ENCODE results near the gene DNM3.
A peak's percentile ranks its signal among the peaks of the same experiment; 100 is the strongest.
"Not testable (repeated sequence)": the region's sequence is repeated elsewhere in the genome, so short reads cannot be mapped to it uniquely, and the experiment has no call there.

Gene DNM3

DNA sequence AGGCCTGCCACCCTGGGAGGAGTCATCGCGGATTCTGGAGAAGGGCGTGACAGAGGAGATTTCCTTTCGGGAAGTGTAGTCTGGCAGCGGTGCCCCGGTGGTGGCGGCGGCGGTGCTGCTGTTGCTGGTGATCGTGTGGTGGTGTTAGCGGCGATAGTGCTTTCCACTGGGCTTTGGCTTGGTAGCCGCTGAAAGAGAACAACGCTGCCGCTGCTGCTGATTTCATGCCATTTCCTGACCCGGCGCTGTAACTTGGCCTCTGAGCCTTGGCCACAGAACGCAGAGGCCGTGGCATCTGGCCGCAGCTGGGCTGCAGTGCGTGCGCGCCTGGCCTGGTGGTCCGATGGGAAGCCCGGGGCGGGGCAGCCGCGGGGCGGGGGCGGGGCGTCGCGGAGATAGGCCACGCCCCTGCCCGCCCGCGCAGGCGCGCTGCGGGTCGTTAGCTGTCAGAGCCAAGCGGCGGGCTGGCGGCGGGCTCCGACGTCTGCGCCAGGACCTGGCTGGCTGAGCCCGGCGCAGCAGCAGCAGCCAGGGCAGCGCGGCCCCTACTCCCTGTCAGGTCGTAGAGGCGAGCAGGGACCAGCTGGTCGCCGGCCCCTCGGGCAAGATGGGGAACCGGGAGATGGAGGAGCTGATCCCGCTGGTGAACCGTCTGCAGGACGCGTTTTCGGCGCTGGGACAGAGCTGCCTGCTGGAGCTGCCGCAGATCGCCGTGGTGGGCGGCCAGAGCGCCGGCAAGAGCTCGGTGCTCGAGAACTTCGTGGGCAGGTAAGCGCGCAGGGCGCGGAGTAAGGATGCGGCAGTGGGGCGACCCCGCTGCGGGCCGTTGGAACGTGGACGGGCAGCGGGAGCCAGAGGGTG lies at the start of gene DNM3:
DNM3 (plus strand) TSS at position 449 of the 861 bp plus-strand sequence; CDS start at position 608, 159 bp downstream.
- DNase-seq, result peak; percentile 69

- DNase-seq, result no peak
Observed at GRCh38 chr1:171792656-171793369, 48.5 kb upstream of the DNM3 start.

- DNase-seq, result no peak
Observed at GRCh38 chr1:171793636-171794035, 47.7 kb upstream of the DNM3 start.

DNA sequence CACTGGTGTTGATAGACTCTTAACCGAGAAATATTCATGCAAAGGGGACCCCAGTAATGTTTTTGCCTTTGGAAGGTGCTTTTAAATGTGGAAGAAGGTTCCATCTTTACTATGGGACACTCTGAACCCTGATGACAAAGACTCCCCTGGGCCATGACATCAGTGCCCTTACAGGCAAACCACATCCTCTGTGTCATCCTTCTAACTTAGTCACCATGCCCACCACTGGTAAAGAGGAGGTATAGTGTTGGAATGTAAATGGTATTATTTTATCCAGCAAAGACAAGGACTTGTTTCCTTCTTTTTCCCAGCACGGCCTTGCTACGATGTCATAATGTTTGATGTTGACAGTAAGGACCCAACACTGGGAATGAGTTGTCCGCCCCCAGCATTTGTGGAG lies 47.2 kb upstream of the DNM3 start:
- DNase-seq, result peak; percentile 43

DNA sequence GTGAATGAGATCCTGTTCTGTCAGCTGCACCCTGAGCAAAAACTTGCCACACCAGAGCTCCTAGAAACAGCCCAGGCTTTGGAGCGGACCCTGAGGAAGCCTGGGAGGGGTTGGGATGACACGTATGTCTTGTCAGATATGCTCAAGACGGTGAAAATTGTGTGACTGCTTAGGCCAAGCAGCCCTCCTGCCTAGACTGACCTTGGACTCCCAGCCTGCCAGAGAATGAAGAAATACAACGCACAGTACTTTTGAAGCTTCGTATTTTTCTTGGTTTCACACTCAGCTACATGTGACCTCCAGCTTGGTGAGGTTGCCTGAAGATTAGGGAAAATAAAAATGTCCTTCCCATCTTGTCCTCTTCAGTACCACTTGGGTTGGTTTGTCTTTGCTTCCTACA lies 44.7 kb upstream of the DNM3 start:
- no peak for DNase-seq

GRCh38 chr1:171798311-171798710 lies 43.0 kb upstream of the DNM3 start:
- DNase-seq, result no peak

DNA sequence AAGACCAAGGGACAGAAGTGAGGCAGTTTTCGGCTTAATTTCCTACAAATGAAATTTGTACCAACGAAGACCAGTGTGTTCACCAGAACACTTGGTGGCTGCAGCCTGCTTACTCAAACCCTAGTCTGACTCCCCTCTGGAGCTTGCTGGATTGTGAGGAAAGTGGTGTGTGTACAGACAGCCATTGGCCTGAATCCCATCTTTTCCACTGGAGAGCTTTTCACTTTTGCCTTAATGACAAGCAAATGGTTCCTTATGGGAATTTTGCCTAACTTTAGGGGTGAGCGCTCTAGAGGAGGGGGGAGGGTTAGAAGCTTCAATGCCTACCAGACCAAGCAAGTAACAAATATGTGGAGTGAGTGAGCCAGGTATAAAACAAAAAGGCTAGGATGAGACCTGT lies 42.5 kb upstream of the DNM3 start:
- no peak for DNase-seq

GRCh38 chr1:171799166-171799565 lies 42.1 kb upstream of the DNM3 start:
- DNase-seq, result no peak

DNA sequence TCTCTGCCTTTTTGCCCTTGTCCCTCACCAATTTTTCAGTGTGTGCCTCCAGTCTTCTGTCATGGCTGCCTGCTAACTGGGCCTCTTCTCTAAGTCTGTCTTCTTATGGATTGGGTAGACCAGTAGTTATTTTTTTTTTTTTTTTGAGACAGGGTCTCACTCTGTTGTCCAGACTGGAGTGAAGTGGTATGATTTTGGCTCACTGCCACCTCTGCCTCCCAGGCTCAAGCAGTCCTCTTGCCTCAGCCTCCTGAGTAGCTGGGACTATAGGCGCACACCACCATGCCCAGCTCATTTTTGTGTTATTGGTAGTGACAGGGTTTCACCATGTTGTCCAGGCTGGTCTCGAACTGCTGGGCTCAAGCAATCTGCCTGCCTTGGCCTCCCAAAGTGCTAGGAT lies 41.6 kb upstream of the DNM3 start:
- not testable (repeated sequence) for DNase-seq

DNA sequence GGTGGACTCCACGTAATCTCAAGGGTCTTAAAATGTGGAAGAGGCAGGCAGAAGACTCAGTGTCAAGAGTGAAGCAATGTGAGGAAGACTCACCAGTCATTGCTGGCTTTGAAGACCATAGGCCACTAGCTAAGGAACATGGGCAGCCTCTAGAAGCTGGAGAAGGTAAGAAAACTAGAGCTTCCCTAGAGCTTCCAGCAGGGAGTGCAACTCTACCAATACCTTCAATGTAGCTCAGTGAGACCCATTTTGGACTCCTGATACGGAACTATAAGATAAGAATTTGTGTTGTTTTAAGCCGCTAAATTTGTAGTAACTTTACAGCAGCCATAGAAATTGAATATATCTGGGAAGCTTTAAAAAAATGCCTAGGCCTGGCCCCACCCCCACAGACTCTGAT lies 41.0 kb upstream of the DNM3 start:
- DNase-seq, result no peak

DNA sequence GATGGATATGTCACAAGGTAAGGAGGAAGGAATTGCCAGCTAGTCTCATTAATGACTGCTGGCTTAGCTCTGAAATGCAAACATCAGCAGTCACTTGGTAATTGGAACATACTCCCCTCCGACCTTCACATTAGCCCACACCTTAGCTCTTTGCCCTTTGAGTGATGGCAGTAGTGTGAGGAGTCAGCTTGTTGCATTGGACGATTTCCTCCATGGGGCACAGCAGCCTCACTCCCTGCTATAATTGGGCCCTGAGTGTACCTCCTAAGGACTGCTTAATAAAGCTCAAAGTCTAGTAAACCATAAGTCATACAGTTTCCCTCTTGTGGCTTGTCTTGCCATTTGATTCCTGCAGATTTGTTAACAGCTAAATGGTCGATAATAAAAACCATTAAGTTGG lies 40.4 kb upstream of the DNM3 start:
- DNase-seq, result no peak

- DNase-seq, result no peak
Observed at GRCh38 chr1:171801487-171801891, 39.8 kb upstream of the DNM3 start.

GRCh38 chr1:171802207-171802606 lies 39.1 kb upstream of the DNM3 start:
- DNase-seq, result no peak

DNA sequence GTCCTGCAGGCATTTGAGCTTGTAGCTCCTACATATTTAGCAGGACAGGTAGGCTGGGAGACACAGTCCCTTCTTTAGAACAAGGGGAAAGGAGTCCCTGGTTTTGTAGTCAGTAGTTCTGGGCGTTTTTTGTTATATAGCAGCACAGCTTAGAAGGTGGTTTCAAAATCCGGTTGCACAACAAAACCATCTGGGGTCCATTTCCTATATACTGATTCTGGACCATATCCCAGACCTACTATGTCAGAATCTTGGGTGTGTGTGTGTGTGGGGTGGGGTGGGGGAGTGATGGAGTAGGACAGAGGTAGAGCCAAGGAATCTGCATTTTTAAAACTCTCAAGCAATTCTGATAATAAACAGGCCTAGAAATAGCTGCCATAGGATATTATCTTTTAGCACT lies 38.3 kb upstream of the DNM3 start:
- no peak for DNase-seq

DNA sequence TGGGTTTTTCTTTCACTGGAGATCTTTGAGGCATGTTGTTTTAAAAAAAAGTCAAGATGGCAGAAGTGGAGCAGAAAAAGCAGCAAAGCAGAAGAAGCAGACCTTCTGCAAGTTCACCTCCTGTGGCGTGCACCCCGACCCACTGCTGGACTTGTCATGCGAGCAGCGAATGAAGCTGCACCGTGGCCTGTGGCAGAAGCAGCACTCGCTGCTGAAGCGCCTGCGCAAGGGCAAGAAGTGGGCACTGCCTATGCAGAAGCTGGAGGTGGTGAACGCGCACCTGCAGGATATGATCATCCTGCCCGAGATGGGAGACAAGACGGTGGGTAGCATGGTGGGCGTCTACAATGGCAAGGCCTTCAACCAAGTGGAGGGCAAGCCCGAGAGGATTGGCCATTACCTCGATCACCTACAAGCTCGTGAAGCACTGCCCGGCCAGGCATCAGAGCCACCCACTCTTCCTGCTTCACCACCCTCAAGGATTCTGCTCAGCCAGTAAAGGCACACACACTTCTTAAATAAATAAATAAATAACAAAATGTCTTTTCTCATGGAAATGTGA lies 37.8 kb upstream of the DNM3 start:
- no peak for DNase-seq

DNA sequence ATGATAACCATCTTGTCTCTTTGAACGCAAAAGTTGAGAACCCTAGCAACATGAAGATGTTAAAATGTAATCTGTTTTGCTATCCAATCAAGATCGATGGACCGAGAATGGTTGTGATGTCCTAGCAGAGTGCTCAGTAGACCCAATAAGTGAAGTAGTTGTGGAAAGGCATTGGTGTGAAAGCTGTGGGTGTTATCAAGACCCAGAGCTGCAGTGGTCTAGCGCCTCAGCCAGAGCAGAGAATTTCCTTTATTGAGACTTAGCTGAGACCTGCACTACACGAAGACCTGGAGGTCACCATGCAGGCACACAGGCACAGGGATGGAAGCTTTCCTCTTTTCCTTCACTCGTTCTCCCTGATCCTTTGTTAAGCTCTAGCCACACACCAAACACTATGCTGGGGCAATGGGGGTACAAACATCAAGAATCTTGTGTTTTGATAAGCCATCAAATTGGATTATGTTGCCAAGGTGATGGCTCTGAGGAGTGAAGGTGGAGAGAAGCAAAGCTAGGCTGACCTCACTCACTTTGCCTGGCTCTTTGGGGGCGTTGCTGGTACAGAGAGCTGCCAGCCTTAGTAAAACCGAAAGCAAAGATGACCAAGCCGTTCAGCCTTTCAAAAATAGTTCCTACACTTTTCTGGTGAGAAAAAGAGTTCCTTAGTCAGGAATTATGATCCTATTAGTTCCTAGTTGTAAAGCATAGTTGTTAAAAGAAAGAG lies 35.7 kb upstream of the DNM3 start:
- DNase-seq, result no peak

GRCh38 chr1:171807556-171807955 lies 33.7 kb upstream of the DNM3 start:
- no peak for DNase-seq

GRCh38 chr1:171809834-171810233 lies 31.5 kb upstream of the DNM3 start:
- DNase-seq, result no peak

- no peak for DNase-seq
Observed at GRCh38 chr1:171811672-171812071, 29.6 kb upstream of the DNM3 start.

DNA sequence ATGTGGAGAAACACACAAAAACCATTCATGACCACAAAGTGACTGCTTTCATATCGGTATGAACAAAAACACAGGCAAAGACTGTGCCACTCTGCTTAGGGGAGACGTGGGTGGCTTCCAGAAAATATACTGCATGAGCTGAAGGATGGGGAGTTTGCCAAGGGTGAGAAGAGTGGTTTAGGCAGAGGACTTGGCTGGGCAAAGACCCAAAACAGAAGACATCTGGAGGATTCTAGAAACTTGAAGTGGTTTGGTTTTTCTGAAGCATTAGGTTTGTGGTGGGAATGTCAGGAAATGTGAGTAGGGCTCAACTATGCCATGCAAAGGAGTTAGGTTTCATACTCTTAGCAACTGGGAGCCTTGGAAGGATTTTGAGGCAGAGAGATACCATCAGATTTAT lies 26.6 kb upstream of the DNM3 start:
- no peak for DNase-seq

DNA sequence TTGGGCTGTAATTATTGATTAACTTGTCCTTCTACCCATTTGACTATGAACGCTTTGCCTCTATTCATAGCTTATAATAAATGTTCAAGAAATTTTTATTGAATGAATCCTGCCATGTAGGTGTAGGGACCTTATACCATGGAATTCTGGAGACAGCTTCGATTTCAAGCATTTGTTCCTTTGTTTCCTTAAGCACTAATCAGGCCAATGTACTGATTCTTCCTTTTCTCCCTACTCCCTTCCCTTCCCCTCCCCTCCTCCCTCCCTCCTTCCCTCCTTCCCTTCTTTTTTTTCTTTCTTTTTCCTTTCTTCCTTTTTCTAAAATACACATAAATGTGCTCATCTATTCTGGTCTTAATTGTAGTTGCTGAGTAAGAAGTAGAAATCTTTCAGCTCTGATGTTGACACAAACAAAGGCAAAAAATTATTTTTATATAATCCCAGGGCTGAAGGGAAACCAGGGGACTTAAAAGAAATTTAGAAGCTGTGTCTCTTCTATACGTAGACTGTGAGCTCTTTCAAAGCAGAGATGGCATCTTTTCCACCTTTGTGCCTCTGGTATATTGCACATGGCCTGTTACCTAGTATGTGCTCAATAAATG lies 24.9 kb upstream of the DNM3 start:
- no peak for DNase-seq

DNA sequence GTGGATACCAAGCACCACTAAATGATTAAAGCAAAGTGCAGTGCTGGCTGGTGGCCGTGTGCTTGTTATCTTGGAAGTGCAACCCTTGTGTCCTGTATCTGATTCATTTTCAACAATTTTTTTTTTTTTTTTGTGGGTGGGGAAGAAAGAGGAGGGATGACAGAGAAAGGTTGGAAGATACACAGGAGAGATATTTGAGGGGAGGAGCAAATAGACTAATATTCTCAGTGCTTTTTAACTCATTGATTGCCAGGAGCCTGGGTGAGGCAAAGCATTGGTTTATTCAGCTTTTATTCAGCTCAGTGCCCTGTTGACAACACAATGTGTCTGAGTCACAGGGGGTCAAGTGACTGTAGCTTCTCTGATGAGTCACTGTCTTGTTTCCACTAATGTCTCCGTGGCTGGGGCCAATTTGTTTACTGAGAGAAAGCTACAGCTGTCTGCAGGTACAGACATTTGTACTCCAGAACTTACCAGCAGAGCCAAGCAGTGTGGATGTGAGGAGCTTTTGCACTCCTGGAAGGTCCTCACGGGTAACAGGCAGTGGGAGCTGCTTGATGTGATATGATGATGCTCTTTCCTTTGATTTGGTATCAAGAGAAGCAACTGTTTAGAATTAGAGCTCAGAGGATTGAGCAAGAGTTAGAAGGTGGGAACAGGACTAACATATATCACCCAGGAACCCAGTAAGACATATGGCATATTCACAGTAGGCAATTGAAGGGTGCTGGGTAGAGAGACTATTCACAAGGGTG lies 23.6 kb upstream of the DNM3 start:
- DNase-seq, result peak; percentile 21
